Right ventricle myocardium inferior (tissue), 1 donor: Measurements from ENCODE around the gene C3orf70. TPM values are rescaled to one million over a fixed set of nuclear protein-coding genes. Genes with fewer than 3 reads are reported as not detected.
"Not testable (repeated sequence)": the region's sequence is repeated elsewhere in the genome, so short reads cannot be mapped to it uniquely, and the experiment has no call there.

ENCODE experiments used
- ATAC-seq: fragments of 200-7000 bp; cut with Tn5 transposase; one replicate; pipeline ENCODE4 v1.9.1; 2020; ENCODE audit warnings: mild to moderate bottlenecking, moderate library complexity
- DNase-seq: peaks from one replicate; pipeline ENCODE4 v3.0.0; 2021; ENCODE audit errors: missing footprints
- intact Hi-C: fragments of 100-400 bp; cut with DNase I; formaldehyde crosslinking; loops from one replicate; pipeline ENCODE4 v1.11.0; 2022
- total RNA-seq: library from RNA; stranded (reverse); fragmentation: NEBNext Ultra II Directional; extraction: Animal tissue kit (Norgen Biotek cat#: 25700); gene quantifications from one replicate; pipeline ENCODE4 v1.2.1, GENCODE V29; 2021
- donor health status: DM: no; HTN: yes; CAD: no; lungs with severe emphysema.

C3orf70 gene
- total RNA-seq, 1 donor from 2014 or later, result 2.0 TPM

DNA sequence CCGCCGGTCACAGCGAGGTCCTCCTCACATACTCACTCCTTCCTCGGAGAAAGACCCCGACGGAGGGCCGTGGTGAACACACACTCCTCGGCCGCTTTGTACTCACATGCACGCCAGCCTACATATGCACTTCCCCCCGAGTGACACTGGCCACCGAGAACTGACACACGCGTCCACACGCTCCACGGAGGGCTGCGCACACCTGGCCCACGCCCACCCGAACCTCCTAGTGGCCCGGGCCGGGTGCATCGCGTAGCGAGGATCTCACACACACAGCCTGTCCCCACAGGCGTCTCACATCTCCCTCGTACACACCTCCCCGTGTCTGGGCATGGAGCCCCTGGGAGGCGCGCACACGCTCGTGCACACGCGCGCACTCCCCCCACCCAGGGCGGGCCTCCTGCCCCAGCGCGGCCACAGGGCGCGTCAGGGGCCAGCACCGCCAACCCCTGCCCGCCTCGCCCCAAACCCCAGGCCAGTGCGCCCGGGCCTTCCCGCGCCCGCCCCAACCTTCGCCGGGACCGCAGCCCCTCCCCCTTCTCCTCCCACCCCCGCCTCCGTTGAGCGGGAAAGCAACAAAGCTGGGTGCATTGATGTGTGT lies 411 bp upstream of the C3orf70 start:
- DNase-seq (peak; percentile 74), ATAC-seq (peak; percentile 29)
- intact Hi-C loops, result no loop called here

DNA sequence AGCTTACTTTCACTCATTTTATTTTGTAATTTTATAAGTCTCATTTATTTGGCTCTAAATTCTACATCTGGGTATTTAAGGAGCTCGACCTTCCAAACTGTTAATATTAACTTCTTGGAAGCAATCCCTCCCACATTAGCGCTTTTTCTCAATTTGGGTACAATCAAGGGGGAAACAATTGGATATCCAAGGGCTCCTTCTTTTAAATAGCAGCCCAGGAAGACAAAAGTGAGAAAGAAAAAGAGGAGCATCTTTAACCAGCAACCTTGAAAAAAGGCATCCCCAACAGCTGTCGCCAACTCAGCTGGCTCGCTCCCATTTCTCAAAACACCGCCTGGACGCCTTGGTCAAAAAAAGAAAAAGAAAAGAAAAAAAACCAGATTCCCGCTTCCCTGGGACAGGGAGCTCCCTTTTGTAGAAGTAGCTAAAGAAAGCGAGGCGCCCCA lies 873 bp downstream of the C3orf70 start:
- intact Hi-C loops, result no loop called here
- ATAC-seq, result no peak
- no peak for DNase-seq

DNA sequence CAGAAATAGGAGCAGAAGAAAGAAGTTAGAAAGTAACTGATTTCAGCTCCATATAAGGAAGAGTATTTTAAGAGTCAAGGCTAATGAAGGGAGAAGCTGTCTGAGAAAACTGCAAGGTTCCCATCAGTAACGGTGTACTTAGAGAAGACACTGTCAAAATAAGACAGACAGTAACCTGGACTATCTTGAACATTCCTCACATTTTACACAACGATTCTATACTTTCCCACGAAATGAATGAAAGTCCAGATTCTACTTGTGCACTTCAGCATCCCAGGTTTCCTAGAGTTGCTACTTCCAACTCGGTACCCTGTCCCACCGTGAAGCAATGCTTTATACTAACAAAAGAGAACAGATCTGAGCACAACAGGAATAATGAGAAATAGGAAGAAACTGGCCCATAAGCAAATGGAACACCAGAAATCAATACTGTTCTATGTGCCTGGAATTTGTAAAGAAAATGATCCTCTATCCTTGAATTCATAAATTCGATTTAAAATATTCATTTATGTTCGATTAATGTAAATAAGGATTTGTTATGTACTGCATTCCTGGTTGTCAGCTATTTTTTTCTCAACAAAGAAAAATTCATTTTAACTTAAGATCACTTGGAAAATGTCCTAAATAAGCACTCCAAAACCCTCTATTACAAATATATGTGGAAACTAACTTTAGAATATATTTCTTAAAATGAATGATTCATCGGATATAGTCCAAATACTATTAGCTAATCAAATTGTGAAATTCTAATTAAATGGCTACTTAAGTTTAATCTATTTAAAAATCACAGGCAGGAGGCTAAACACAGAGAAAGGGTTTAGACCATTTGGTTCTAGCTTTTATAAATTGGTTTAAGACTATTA lies 1.5 kb downstream of the C3orf70 start:
- ATAC-seq, result no peak
- intact Hi-C loops, result no loop called here
- DNase-seq, result no peak

DNA sequence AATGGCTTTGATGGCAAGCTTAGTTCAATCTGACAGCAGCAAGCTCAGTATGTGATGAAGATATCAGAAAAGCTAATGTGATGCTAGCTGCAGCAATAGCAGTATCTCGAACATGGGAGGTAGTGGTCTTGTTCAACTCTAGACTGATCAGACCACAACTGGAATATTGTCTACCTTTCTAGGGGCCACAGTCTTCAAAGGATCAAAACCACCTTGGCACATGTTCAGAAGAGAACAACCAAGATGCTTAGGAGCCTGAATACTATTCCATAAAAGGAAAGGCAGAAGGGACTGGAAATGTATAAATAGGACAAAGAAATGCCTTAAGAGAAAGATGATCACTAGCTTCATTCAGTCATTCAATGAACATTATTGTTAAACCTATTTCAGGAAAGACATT lies 2.3 kb downstream of the C3orf70 start:
- ATAC-seq (no peak), DNase-seq (no peak)
- intact Hi-C loops, result no loop called here

DNA sequence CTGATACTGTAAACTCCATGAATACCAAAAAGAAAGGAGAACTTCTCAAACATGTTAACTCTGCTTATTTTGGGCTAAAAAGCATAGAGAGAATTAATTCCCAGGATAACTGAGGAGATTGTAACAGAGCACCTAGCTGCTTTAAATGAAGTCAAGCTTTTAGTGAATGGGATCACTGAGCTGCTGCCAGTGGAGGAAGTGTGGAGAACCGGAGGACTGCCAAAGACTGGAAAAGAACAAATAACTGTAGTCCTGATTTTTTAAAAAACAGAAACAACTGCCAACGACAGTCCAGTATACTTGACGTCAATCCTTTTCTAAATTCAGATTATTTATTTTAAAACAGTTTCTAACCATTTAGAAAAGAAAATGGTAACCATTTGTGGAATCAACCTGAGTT lies 3.3 kb downstream of the C3orf70 start:
- no peak for DNase-seq

DNA sequence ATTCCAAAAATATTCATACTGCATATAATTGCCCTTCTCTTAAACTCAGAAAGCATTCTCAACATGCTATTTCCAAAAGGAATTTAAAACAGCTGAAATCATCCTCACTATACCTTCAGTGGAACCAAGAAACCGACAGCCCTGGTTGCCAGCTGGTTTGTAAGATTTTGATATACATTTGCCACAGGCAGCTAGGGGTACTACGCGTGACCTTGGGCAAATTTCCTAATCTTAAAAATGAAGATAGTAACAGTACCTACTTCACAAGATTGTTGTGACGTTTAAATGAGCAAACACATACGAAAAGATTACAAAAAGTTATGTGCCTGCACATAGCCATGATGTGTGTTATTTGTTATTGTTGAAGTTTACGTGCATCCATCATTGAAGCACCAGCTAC lies 7.3 kb downstream of the C3orf70 start:
- ATAC-seq, result no peak
- no peak for DNase-seq
- intact Hi-C loops, result no loop called here

More for the DNA sequence above, 3.3 kb downstream of the C3orf70 start:
- peak; percentile 33 for ATAC-seq
- intact Hi-C loops, result no loop called here

DNA sequence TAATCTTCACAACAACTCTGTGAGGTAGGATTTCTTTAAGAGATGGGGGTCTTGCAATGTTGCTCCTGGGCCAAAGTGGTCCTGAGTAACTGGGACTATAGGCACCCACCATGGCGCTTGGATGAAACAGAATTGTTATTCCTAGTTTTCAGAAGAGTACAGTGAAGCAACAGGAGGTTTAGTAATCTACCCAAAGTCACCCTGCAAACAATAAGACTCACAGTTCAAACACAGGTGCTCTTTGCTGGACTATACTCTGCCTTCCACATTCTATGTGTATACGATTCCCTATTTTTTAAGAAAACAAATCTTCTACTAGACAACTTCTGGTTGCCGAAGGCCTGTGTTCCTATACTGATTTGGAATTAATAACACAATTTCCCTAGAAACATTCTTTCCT lies 8.1 kb downstream of the C3orf70 start:
- intact Hi-C loops, result no loop called here
- ATAC-seq, result no peak
- no peak for DNase-seq

DNA sequence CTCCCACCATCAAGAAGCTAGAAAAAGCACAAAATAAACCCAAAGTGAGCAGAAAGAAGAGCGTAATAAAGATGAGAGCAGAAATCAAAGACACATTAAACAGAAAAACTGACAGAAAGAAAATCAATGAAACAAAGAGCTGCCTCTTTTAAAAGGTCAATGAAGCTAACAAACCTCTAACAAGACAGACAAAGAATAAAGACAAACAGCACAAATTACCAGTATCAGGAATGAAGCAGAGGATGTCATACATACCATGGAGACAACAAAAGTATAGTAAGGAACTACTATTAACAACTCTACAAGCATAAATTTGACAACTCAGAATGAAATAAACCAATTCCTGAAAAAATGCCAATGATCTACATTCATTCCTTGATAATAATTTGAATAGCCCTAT lies 15.0 kb downstream of the C3orf70 start:
- intact Hi-C loops, result no loop called here
- no peak for ATAC-seq
- no peak for DNase-seq

DNA sequence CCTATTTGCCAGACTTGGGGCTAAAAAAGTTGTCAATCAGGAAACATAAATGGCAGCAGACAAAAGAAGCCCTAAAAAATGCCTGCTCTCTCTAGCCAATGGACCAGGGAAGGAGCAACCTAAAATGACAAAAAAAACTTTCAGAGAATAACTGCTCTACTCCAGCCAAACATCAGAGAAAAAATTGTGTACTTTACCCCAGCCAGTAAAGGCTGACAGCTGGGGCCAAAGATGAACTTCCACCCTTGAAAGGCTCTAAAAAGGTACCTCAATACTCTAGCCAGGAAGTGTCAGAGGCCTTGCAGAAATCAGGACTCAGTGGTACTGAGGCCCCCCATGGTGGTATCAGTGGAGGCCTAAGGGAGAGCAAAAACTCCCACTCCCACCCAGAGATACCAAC lies 18.4 kb downstream of the C3orf70 start:
- ATAC-seq, result no peak
- intact Hi-C loops, result no loop called here
- no peak for DNase-seq

DNA sequence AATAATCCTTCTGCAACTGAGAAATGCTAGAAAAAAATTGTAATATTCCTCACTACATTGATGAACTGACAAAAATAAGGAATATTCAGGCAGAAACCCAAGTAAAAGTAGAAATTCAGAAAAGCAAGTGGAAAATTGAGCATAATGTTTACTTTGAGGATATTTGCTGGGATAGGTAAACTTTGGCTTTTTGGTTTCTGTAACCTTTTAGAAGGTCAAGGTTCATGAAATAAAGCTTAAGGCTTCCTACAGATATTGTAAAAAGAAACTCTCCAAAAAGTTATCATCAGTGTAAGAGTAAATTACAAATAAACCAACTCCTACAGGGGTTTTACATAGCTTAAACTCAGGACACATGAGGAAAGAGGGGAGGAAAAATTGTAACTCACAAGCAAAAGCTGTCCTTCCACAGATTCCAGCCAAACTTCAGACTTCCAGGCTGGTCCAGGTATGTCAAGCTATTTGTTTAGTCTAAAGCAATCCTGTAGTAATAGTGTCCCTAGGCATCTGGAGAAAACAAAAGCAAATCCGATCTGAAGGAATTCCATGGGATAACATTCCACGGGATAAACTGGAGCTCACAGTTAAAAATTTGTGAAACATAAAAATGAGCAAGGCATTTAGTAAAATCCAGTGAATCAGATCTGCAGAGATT lies 21.1 kb downstream of the C3orf70 start:
- no peak for DNase-seq
- ATAC-seq, result no peak
- intact Hi-C loops, result no loop called here

- intact Hi-C loops, result no loop called here
- no peak for DNase-seq
- ATAC-seq, result no peak
Observed at GRCh38 chr3:185129083-185129482, 23.8 kb downstream of the C3orf70 start.

- no peak for ATAC-seq
- no peak for DNase-seq
- intact Hi-C loops, result no loop called here
Observed at GRCh38 chr3:185126201-185126600, 26.7 kb downstream of the C3orf70 start.

DNA sequence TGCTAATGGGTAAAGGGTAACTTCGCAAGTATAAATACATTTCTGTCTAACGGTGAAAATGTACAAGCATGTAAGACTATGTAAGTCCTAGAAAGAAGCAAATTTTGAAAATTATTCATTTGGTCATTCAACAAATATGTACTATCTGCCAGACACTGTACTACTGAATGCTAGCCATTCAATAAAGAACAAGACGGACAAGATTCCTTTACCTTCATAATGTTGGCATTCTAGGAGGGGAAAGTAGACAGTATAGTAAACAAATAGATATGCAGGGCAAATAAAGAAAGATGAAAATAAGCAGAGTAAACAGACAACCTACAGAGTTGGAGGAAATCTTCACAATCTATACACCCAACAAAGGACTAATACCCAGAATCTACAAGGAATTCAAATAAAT lies 32.7 kb downstream of the C3orf70 start:
- no peak for DNase-seq
- ATAC-seq, result no peak
- intact Hi-C loops, result no loop called here

- ATAC-seq, result no peak
- intact Hi-C loops, result no loop called here
Observed at GRCh38 chr3:185115371-185115770, 37.5 kb downstream of the C3orf70 start.

DNA sequence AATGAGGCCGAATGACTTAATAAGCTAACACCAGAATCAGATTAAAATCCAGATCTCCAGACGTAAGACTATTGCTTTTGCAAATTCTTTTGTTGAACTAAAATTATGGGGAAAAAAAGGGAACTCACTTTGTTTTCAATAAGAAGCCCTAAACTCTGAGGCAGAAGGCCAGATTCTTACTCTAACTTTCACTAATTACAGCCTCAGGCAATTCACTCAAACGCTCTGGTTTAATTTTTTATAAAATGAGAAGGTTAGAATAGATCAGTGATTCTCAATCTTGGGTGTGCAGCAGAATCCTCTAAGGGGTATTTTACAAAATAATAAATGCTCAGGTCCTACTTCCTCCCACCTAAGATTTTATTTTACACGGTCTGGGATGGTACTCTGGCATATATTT lies 38.1 kb downstream of the C3orf70 start:
- no peak for DNase-seq
- intact Hi-C loops, result no loop called here
- no peak for ATAC-seq

More at GRCh38 chr3:185115371-185115770, 37.5 kb downstream of the C3orf70 start:
- DNase-seq, result no peak

DNA sequence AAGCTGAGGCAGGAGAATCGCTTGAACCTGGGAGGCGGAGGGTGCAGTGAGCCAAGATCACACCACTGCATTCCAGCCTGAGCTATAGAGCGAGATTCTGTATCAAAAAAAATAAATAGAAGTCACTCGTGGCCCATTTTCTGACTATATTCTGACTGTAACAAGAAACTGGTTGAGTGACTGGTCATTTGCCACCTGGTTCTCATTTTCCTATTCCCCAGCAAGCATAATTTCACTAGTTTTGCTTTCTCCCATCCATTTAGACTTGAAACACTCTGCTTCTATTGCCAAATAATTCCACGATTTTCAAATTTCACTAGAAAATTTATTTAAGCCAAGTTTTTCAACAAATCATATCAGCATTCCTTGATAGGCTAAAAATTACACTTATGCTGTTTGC lies 40.7 kb downstream of the C3orf70 start:
- intact Hi-C loops, result no loop called here
- ATAC-seq (no peak), DNase-seq (no peak)

- ATAC-seq, intact Hi-C loops, DNase-seq: not testable (repeated sequence)
Observed at GRCh38 chr3:185109012-185109411, 43.8 kb downstream of the C3orf70 start.

DNA sequence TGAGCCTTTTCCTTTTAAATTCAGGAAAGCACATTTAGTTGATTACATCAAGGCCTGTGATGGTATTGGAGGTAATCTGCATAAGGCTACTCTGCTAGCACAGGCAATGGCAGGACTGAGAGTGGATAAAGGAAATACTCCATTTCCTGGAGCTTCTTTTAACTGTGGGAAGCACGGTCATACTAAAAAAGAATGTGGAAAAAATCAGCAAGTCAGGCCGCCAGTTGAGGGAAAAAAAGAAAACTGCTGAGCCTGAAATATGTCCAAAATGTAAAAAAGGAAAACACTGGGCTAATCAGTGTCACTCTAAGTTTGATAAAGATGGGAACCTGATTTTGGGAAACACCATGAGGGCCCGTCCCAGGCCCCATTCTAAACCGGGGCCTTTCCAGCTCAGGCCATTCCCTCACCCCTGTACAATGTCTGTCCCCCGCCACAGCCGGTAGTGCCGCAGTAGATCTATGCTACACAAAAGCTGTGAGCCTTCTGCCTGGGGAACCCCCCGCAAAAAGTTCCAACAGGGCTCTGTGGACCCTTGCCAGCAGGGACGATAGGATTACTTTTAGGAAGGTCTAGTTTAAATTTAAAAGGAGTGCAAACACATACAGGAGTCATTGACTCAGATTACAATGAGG lies 46.5 kb downstream of the C3orf70 start:
- DNase-seq, intact Hi-C loops, ATAC-seq: not testable (repeated sequence)

GRCh38 chr3:185103359-185104127 lies 49.3 kb downstream of the C3orf70 start:
- ATAC-seq, result no peak
- intact Hi-C loops, result no loop called here

More at GRCh38 chr3:185103359-185104127, 49.3 kb downstream of the C3orf70 start:
- no peak for DNase-seq
